Measurements from ENCODE around the gene C1GALT1. TPM values are rescaled to one million over a fixed set of nuclear protein-coding genes. Genes with fewer than 3 reads are reported as not detected.

C1GALT1 gene
- polyA plus RNA-seq, 3 donors: 12.5 to 47.7 (median 45.1) TPM

- H3K27ac Mint-ChIP-seq: peak overlapping the region in 3 of 7 donors; percentile 1 to 89 (median 75)
- Histone ChIP-seq H4K20me1 (ENCODE audit: insufficient read depth, low read length) (no peaks in the 10 kb centered on the region), H3K4me2 (replicated peaks; ENCODE audit: extremely low read depth, low read length, poor library complexity, severe bottlenecking) (no peak overlapping the region), H3K27ac (ENCODE audit: low read depth in 1 of 2, low read length in 2 of 2) (peak overlapping the region in 1 of 2 donors; percentile 73), H3K4me3 (replicated peaks in 1 of 3; ENCODE audit: low read depth in 2 of 3, low read length in 3 of 3) (no peak overlapping the region), H3K79me2 (ENCODE audit: insufficient read depth, low read length) (no peaks in the 10 kb centered on the region), H3K9me3 (replicated peaks in 1 of 2; ENCODE audit: control insufficient read depth in 1 of 2, insufficient read depth in 1 of 2, low read length in 2 of 2) (peaks cover 14 to 15% of the 10 kb centered on the region in 2 donors), H3K36me3 (replicated peaks in 1 of 2; ENCODE audit: control insufficient read depth in 1 of 2, insufficient read depth in 2 of 2, low read length in 2 of 2) (no peaks in the 10 kb centered on the region), H3K4me1 (ENCODE audit: control insufficient read depth in 1 of 2, insufficient read depth in 2 of 2, low read length in 2 of 2) (peaks cover 37 to 53% of the 10 kb centered on the region in 2 donors), H3K9ac (ENCODE audit: insufficient read depth, low read length, poor library complexity, severe bottlenecking) (no peak overlapping the region), H3K27me3 (ENCODE audit: control insufficient read depth in 2 of 2, insufficient read depth in 2 of 2, low read length in 2 of 2) (no peaks in the 10 kb centered on the region), H2AFZ (ENCODE audit: insufficient read depth, low read depth, low read length, poor library complexity, severe bottlenecking) (peak overlapping the region; percentile 60)
- H3K36me3 Mint-ChIP-seq: peaks cover 0 to 4% of the 10 kb centered on the region in 2 donors
- peaks cover 11 to 25% (median 20%) of the 10 kb centered on the region in 7 donors for H3K9me3 Mint-ChIP-seq
- 100% methylated on average over 1 of the region's 4 CpGs for WGBS (ENCODE audit: insufficient coverage)
- no peak overlapping the region for H3K4me3 Mint-ChIP-seq
- no peak for TF ChIP-seq CTCF (IDR thresholded peaks at IDR 0.05)
- H3K4me1 Mint-ChIP-seq: peaks cover 49% of the 10 kb centered on the region
- intact Hi-C loops (cut with micrococcal nuclease): no loop called here
- H3K27me3 Mint-ChIP-seq (ENCODE audit: low read depth in 3 of 3): peaks cover 0 to 2% (median 0%) of the 10 kb centered on the region in 3 donors
- DNase-seq: no peak
Measured at GRCh38 chr7:7156663-7157062, 25.7 kb upstream of the C1GALT1 start.

DNA sequence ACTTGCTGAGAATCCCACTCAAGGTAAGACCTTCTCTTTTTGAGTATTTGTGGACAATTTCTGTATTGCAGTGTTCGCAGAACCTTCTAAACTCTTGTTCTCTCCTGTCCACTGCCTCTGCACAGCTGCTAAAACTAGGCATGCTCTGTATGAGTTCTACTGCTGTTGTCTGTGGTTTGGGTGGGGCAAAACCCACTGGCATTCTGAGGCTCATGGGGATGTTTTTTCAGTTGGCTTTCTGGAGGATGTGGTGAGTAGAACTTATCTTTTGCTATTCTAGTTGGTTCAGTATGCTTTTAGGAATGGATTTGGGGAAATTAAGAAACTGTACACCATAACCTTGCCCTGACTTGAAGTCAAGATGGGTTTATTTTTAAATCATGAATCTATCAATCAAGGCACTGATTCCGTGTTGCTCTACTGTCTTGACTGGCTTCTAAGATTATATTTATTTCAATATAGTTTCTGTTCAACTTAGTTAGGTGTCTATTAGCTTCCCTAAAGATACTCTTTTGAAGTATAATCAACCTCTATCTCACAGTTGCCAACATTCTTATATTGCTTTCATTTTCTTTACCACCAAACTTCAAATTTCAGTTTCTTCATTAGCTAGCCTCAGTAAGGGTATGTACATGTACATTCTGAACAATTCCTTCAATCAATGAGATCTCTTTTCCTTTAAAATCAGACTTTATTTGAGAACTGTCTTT lies 25.0 kb upstream of the C1GALT1 start:
- intact Hi-C loops (cut with micrococcal nuclease): no loop called here
- WGBS (ENCODE audit: insufficient coverage): no CpG with 5 or more reads among the region's 2 CpGs
- H3K27me3 ChIP-seq (ENCODE audit: control insufficient read depth in 2 of 2, insufficient read depth in 2 of 2, low read length in 2 of 2): no peaks in the 10 kb centered on the region
- peak overlapping the region; percentile 50 for H3K4me2 ChIP-seq (replicated peaks; ENCODE audit: extremely low read depth, low read length, poor library complexity, severe bottlenecking)
- H3K36me3 ChIP-seq (replicated peaks in 1 of 2; ENCODE audit: control insufficient read depth in 1 of 2, insufficient read depth in 2 of 2, low read length in 2 of 2): no peaks in the 10 kb centered on the region
- TF ChIP-seq CTCF (IDR thresholded peaks at IDR 0.05): no peak
- Mint-ChIP-seq H3K4me3 (peak overlapping the region; percentile 39 to 82), H3K27me3 (ENCODE audit: low read depth in 3 of 3) (peaks cover 0 to 2% (median 0%) of the 10 kb centered on the region in 3 donors), H3K9me3 (peaks cover 11 to 23% (median 19%) of the 10 kb centered on the region in 7 donors), H3K27ac (peak overlapping the region; percentile 49 to 93 (median 78)), H3K4me1 (peaks cover 44% of the 10 kb centered on the region), H3K36me3 (peaks cover 0 to 4% of the 10 kb centered on the region in 2 donors)
- peaks cover 37 to 46% of the 10 kb centered on the region in 2 donors for H3K4me1 ChIP-seq (ENCODE audit: control insufficient read depth in 1 of 2, insufficient read depth in 2 of 2, low read length in 2 of 2)
- peak in 1 of 3 donors; percentile 6 for DNase-seq
- peak overlapping the region; percentile 60 for H2AFZ ChIP-seq (ENCODE audit: insufficient read depth, low read depth, low read length, poor library complexity, severe bottlenecking)
- H3K9ac ChIP-seq (ENCODE audit: insufficient read depth, low read length, poor library complexity, severe bottlenecking): no peak overlapping the region
- H4K20me1 ChIP-seq (ENCODE audit: insufficient read depth, low read length): no peaks in the 10 kb centered on the region
- H3K4me3 ChIP-seq (replicated peaks in 1 of 3; ENCODE audit: low read depth in 2 of 3, low read length in 3 of 3): peak overlapping the region in 2 of 3 experiments; percentile 22 to 52
- no peaks in the 10 kb centered on the region for H3K79me2 ChIP-seq (ENCODE audit: insufficient read depth, low read length)
- H3K9me3 ChIP-seq (replicated peaks in 1 of 2; ENCODE audit: control insufficient read depth in 1 of 2, insufficient read depth in 1 of 2, low read length in 2 of 2): peaks cover 14 to 15% of the 10 kb centered on the region in 2 donors
- peak overlapping the region in 1 of 2 donors; percentile 73 for H3K27ac ChIP-seq (ENCODE audit: low read depth in 1 of 2, low read length in 2 of 2)
